NCI-H2196 treated with DMSO at 0.1 percent for 48 hours (cell line): ENCODE measurements around the gene MBD4.

Source experiments
- DNase-seq: peaks from one replicate; lab custom pipeline; 2025; ENCODE audit not compliant: unreplicated experiment; lab: John Stamatoyannopoulos, UW

MBD4 gene

DNA sequence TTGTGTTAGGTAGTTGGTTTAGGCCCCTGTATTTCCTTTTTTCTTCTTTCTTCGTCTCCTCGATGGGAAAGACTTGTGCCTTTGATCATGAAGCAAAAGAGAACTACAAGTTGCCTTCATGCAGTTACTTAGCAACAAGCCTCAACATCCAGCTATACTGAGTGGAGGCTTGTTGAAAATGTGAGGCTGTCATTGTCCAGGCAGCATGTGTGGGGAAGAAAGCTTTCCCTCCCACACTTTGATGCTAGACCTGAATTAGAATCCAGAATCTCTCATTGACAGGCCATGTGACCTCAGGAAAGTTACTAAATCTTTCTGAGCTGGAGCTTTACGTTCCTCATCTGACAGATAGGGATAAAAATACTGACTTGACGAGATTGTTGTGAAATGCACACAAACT, 24.0 kb upstream of the MBD4 start:
- no peak for DNase-seq

DNA sequence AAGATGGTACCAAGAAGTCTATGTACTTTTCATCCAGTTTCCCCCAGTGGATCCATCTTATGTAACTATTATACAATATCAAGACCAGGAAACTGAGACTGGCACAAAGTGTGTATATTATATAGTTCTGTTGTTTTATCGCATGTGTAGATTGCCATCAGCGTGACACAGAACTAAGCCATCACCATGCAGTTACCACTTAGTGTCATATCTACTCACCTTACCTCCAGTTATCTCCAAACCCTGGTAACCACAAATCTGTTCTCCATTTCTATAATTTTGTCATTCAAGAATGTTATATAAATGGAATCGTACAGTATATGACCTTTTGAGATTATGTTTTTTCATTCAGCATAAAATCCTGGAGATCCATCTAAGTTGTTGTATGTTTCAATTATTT, 23.3 kb upstream of the MBD4 start:
- DNase-seq = no peak

DNA sequence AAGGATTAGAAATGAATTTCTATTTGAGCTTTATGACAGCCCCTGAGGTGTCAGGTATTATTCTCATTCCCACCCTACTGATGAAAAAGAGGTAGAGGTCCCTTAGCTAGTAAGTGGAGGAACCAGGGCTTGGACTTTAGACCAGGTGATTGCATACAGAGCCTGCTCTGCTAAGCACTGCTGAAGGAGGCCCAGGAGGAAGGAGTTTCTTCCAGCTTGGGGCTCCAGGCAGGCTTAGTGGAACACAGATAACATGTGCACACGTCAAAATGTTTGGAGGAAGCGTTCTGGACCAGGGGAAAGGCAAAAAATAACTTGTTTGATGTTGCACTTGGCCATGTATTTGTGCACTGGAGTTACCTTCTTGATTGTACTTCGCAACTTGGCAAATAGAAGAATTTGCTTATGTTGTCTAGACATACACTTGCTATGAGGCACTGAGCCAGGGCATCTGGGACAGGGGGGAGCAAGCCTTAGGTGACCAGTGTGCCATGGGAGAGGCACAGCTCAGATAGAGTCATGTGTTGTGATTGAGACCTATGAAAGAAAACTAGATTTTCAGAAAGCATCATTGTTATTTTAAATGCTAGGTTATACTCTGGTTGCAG, 22.7 kb upstream of the MBD4 start:
- DNase-seq = no peak

DNA sequence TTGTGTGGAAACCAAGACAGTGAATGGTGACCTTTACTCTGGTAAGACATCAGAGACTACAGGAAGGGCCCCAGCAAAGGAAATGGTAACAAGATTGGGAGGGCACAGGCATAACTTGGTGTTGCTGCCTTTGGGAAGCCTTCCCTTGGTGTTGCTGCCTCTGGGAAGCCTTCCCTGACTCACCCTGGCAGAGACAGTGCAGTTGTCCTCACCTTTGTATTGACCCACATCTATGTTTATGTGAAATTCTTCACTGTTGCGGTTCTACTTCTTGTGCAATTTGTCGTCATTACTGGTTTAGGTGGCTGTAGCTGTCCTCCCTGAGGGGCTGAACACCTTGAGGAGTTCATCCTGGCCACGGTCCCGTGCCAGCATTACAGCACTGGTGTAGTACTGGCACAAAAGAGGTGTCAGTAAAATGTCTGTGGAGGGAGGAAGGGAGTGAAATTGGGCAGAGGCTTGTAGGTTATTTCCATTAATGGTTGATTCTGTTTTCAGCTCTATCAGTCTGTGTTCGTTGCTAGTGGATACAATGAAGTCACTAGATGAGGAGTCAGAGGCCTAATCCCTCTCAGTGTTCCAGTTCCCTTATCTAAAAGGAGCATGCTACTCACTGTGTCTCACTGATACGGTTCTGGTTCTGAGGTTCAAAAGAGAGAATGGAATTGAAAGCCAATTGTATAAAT, 21.9 kb upstream of the MBD4 start:
- DNase-seq = no peak

DNA sequence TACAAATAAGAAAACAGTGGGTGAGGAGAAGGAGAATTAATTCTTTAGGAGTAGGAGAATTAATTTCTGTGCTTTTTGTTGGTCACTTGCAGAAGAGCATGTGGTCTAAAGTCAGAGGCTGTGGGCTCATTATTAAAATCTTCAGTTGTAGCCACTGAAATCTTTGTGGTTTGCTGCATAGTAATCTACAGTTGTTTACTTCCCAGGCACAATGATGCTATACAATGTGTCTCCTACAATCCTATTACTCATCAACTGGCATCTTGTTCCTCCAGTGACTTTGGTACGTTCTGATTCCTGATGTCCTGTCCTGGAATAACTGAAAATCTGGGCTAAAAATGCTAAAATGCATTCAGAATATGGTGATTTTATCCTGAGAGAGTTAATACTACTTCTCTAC, 21.3 kb upstream of the MBD4 start:
- no peak for DNase-seq

DNA sequence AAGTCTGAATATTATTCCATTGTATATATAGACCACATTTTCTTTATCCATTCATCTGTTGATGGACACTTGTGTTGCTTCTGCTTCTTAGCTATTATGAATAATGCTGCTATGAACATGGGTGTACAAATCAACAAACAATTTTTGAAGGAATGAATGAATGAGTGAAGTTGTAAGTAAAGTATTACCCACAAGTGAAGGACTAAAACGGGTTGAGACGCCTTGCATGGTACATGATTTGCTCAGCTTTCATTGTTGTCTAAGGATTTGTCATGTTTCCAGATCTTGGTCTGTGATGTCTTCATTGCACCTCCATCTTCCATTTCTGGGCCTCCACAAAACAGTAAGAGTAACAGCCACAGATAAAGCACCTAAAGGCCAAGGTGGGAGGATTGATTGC, 20.8 kb upstream of the MBD4 start:
- no peak for DNase-seq

DNA sequence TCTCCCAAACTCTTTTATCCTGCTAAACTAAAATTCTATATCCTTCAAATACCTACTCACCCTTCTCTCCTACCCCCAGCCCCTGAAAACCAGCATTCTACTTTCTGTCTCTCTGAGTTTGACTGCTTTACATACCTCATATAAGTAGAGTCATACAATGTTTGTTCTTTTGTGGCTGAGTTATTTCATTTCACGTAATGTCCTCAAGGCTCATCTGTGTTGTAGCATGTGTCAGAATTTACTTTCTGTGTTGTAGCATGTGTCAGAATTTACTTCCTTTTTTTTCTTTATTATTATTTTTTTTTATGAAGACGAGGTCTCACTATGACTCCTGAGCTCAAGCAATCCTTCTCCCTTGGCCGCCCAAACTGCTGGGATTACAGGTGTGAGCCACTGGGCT, 20.4 kb upstream of the MBD4 start:
- DNase-seq = no peak

DNA sequence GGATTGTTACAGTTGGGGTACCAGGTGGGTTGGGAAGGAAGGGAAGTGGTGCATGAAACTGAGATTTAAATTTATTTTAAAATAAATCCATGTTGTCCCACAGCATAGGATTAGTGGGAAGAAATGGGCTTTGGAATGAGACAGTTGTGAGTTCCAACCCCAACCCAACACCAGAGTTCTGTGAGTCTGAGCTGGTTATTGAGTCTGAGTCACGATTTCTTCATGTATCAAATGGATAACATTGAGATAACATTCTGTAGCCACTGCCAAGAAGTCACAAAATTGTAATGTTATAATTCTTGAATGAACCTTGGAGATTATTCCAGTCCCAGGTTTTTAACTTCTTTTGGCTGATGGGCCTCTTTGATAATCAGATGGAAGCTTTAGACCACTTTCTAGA, 14.0 kb upstream of the MBD4 start:
- no peak for DNase-seq

DNA sequence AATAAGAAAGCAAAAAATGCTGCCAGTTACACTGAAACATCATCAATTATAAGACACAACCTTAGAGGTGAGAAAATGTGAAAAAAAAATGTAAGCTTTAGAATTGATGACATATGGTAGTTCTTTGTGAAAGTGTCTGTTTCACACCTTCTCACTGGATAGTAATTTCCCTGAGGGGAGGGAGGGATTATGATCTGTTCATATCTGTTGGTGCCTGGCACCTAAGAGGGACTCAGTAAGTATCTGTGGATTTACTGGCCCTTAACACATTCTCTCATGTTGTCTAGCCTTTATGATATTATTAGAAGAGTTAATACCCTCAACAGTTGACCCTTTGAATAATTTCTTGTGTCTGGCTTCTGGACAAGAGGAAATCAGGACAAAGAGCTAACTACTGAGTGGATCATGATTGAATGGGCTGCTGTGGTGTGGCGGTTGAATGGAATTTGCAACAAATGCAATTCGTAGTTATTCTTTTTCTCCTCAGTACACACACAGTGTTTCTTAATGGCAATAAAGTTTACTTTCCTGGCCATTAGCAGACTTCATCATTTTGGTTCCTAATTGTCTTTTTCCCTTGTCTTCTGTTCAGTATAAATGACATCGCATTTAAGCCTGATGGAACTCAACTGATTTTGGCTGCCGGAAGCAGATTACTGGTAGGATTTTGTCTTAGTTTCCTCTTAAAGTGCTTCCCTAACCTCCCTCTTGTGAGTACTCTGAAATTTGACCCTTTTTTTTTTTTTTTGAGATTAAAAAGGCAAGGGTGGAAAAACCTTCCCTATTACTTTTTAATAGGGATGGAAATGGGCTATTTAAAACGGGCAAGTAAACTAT, 9.7 kb upstream of the MBD4 start:
- DNase-seq = no peak

DNA sequence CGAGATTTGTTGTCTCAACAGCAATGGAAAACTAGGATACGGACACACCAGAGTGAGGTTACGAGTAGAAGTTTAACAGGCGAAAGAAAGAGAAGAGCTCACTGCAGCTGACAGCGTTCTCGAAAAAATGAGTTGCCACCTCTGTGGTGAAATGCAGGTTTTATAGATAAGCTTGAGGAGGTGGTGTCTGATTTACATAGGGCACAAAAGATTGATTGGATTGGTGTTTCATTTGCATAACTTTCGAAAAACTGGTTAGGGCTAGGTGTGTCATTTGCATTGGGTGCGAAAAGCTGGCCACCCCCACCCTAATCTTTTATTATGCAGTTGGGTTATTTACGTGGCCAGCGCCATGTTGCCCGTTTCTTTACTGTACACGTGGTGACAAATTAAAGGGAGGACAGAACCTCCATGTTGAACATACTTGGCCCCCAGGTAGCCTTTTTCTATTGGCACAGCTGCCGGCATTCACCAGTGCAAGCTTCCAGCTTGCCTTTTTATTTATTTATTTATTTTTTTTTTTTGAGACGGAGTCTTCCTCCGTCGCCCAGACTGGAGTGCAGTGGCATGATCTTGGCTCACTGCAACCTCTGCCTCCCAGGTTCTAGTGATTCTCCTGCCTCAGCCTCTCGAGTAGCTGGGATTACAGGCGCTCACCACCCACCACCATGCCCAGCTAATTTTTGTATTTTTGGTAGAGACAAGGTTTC, 8.6 kb upstream of the MBD4 start:
- DNase-seq = no peak

DNA sequence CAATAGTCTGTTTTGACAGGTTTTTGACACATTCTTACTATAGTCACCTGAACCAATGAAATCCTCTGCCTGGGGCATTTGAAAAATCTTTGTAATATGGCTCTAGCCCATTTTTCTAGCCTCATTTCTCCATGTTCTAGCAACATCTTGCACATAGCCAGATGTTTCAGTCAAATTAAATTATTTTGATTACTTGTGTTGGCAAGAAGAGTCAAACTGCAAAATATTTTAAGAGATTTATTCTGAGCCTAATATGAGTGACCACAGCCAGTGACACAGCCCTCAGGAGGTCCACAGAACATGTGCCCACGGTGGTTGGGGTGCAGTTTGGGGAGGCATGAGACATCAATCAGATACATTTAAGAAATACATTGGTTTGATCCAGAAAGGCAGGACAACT, 7.2 kb upstream of the MBD4 start:
- no peak for DNase-seq

DNA sequence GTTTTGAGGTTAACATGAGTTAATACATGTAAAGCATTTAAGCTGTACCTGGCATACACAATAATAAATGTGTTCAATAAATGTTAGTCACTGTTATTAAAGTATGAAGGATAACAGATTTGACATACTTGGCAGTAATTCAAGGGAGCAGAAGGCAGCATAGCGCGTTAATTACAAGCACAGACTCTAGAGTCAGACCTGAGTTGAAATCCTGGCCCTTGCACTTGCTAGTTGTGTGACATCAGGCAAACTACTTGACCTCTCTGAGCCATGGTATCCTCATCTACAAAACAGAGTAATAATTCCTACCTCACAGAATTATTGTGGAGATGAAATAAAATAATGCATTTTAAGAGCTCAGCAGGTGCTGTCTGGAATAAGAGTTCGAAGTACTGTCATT, 5.7 kb upstream of the MBD4 start:
- DNase-seq = no peak

DNA sequence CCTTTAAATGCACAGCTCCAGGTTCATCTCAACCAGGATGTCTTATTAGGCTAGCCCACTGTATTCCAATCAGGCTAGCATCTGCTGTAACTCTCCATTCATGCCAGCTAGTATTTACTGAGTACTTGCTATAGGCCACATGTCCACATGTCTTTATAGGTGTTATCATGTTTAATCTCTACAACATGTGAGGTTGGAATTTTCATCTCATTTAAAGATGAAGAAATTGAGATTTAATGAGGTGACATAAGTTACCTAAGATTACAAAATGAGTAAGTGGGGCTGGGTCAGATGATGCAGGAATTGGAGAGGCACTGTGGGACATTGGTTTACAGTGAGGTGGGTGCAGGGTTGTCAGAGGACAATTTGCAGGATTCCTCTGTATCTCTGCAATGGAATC, 3.2 kb upstream of the MBD4 start:
- DNase-seq = no peak

DNA sequence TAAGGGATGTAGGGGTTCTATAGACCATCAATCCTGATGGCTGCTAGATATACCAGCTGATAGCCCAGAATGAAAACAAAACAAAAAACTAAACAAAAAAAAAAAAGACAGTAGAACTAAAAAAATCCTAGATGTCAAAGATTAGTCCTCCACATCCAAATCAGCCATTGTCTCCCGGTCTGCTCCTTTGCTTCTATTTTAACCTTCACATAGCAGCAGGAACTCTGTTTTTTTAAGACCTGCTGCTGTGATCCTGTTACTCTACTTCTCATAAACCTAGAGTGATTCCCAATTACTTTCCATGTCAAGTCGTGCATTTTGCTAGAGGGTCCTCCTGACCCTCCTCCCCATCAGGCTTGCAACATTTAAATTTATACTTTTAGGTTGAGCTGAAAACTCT, 2.7 kb upstream of the MBD4 start:
- no peak for DNase-seq

DNA sequence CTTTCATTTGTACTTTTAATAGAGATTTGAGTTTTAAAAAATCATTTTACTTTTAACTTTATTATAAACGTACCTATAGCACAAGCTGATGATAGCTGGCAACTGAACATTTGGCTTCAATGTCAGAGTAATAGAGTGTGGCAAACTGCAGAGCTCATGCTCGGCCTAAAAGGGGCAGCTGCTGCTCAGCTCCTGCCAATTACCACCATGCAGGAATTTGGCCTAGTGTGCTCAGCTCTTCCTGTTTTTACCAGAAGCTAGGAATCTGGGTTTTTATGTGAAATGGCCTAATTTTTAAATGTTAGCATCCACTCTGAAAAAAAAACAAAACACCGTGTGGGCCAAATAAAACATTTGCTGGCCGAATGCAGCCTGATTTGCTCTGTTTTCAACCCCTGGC, 2.0 kb upstream of the MBD4 start:
- DNase-seq = no peak

DNA sequence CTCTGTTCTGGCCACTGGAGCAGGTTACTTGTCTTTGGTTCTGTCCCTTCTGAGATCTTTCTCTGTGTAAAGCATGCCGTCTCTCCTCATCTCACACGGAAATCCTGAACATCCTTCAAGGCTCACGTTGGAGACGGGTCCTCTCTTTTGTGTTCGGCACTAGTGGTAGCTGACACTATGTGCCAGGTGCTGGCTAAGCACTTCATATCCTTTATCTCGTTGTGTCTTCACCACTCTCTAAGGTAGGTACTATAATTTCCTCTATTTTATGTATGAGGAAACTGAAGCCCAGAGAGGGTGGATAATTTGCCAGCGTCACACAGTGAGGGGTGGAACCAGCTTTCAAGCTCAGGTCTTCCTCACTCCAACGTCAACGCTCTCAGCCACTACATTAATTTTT, 1.5 kb upstream of the MBD4 start:
- no peak for DNase-seq

DNA sequence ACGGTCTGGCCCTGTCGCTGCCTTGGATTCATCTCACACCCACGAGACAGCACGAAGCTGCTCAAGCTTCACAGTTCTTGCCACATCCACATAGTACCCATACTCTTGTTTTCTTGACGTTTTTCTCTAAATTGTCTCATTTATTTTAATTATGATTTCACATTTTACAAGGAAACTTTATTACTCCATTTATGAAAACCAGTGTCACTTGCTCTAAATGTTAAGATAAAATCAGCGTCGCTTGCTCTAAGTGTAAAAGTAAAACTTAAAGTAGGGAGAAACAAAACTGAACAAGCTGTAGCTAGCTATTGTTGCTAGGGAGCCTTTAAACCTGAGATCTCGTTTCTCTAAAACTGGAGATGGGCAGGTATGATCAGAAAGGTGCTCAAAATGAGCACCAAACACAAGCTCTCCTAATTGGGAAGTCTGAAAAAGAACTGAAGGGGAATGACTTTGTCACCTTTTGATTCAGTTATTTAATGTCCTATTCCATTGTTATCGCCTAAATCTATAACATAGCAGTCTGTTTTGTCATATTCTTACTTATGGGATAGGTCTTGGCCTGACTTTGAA, 956 bp upstream of the MBD4 start:
- no peak for DNase-seq

DNA sequence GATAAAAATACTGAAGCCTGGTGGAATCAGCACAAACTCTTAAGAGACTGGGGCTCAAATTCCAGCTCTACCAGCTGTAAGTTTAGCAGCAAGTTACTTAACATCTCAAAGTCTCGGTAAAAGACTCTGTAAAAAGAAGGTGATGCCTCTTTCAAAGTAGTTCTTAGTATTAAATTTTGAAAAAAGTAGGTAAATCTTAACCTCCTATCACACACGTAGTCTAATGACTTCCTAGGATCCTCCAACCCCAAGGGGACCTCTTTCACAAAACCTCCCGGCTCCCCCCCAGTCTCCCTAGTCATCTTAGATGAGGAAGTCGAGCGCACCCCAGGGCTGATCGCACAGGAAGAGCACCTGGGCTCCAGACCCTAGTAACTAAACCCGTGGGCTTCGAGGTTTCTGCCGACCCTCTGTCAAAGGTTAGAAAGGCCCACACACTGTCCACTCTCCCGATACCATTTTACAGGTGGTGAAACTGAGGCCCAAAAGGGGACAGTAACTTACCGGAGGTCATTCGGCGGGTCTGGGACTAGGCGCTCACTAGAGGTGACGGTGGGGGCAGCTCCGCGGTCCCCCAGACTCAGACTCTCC, 427 bp downstream of the MBD4 start:
- DNase-seq = no peak

DNA sequence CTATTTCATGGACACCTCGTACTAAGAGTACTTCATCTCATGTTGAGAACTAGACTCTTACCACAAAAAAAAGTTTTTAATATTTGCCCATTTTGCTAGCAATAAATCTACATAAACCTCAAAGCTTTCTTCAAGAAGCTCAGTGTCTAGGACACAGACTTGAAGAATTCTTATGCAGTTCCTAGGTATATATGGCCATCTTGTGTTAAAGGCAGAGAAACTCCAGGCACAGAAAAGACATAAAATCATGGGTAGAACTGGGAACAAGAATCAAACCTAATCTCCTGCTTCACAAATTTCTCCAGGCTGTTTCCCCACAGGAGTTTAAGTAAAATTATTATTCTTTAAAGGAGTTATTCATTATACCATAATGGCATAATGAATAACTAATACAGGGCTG, 4.4 kb downstream of the MBD4 start:
- DNase-seq = no peak

DNA sequence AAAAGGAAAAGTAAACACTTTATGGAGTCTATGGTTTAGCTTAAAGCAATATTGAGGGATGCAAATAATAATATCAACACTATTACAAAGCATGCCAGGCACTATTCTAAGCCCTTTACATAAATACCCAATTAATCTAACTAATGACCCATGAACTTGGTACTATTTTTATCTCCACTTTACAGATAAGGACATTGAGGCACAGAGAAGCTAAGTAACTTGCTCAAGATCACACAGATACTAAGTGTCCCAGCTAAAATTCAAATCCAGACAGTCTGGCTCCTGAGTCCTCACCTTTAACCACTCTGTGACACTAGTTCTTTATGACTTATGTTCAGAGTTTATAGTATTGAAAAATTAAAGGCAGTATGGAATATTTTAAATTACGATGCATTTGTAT, 5.6 kb downstream of the MBD4 start:
- DNase-seq = no peak

DNA sequence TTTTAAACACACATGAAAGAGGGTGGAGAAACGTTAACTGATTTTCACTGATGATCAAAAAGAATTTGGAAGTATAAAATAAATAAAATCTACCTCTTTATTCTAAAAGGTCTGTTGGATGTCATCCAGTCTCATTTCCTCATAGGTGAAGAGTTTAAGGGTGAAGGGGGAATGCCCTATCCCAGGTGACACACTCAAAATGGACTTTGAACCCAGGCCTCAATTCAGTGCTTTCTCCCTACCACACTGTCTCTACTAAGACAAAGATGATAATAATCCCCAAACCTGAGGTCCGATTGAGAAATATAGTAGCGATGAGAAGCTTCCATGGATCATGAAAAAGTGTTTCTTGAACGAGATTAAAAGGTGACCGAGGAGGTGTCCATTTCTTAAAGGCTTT, 6.2 kb downstream of the MBD4 start:
- no peak for DNase-seq
